ENCODE data around the gene MMP8. TPM values are rescaled to one million over a fixed set of nuclear protein-coding genes. Genes with fewer than 3 reads are reported as not detected.

MMP8 gene
- total and polyA plus RNA-seq, 4 donors, result 0.03 to 0.60 (median 0.42) TPM; not detected in 1

GRCh38 chr11:102709201-102709945, 15.4 kb downstream of the MMP8 start:
- H3K4me3 ChIP-seq (ENCODE audit: low read length in 2 of 2), result no peak overlapping the region
- ATAC-seq (ENCODE audit: low FRiP score) (no peak), DNase-seq (no peak)
- H3K27ac ChIP-seq (ENCODE audit: low read depth in 1 of 2, low read length in 2 of 2), result no peak overlapping the region
- WGBS, 2 donors, result 88 to 89% methylated on average over 2 of the region's 2 CpGs
- H3K4me1 ChIP-seq (ENCODE audit: control insufficient read depth in 1 of 2, insufficient read depth in 2 of 2, low read length in 2 of 2), result no peaks in the 10 kb centered on the region
- no peaks in the 10 kb centered on the region for H3K9me3 ChIP-seq (ENCODE audit: control insufficient read depth, low read length)
- H3K27me3 ChIP-seq (ENCODE audit: control insufficient read depth in 1 of 2, insufficient read depth in 2 of 2, low read length in 1 of 2), result no peaks in the 10 kb centered on the region
- intact Hi-C loops (cut with DNase I), result no loop called here
- no peaks in the 10 kb centered on the region for H3K36me3 ChIP-seq (ENCODE audit: control insufficient read depth in 1 of 2, insufficient read depth in 2 of 2, low read length in 1 of 2)

- Histone ChIP-seq H3K4me3 (ENCODE audit: low read length in 2 of 2) (no peak overlapping the region), H3K27me3 (ENCODE audit: control insufficient read depth in 1 of 2, insufficient read depth in 2 of 2, low read length in 1 of 2) (no peaks in the 10 kb centered on the region), H3K36me3 (ENCODE audit: control insufficient read depth in 1 of 2, insufficient read depth in 2 of 2, low read length in 1 of 2) (no peaks in the 10 kb centered on the region), H3K9me3 (ENCODE audit: control insufficient read depth, low read length) (no peaks in the 10 kb centered on the region), H3K4me1 (ENCODE audit: control insufficient read depth in 1 of 2, insufficient read depth in 2 of 2, low read length in 2 of 2) (no peaks in the 10 kb centered on the region), H3K27ac (ENCODE audit: low read depth in 1 of 2, low read length in 2 of 2) (no peak overlapping the region)
- DNase-seq, result no peak
- intact Hi-C loops (cut with DNase I), result no loop called here
- no peak for ATAC-seq (ENCODE audit: low FRiP score)
- 59 to 72% methylated on average over 4 of the region's 4 CpGs for WGBS, 2 donors
Measured at GRCh38 chr11:102708654-102709053, 16.1 kb downstream of the MMP8 start.

GRCh38 chr11:102705626-102706025, 19.1 kb downstream of the MMP8 start, which contains the start of gene MMP27:
Gene MMP27, minus strand, starts transcription at chr11:102705769. Its CDS starts 55 bp downstream, at chr11:102705714.
- Histone ChIP-seq H3K4me3 (ENCODE audit: low read length in 2 of 2) (no peak within 1 kb of the TSS), H3K36me3 (ENCODE audit: control insufficient read depth in 1 of 2, insufficient read depth in 2 of 2, low read length in 1 of 2) (no peaks in the 10 kb centered on the region), H3K27me3 (ENCODE audit: control insufficient read depth in 1 of 2, insufficient read depth in 2 of 2, low read length in 1 of 2) (no peaks in the 10 kb centered on the region), H3K4me1 (ENCODE audit: control insufficient read depth in 1 of 2, insufficient read depth in 2 of 2, low read length in 2 of 2) (no peaks in the 10 kb centered on the region), H3K9me3 (ENCODE audit: control insufficient read depth, low read length) (no peaks in the 10 kb centered on the region), H3K27ac (ENCODE audit: low read depth in 1 of 2, low read length in 2 of 2) (no peak within 1 kb of the TSS)
- intact Hi-C loops (cut with DNase I), result no loop called here
- DNase-seq (no peak), ATAC-seq (ENCODE audit: low FRiP score) (no peak)
- 64 to 74% methylated on average over 5 of the region's 5 CpGs for WGBS, 2 donors

- H3K27me3 ChIP-seq (ENCODE audit: control insufficient read depth in 1 of 2, insufficient read depth in 2 of 2, low read length in 1 of 2), result no peaks in the 10 kb centered on the region
- intact Hi-C loops (cut with DNase I), result no loop called here
- H3K36me3 ChIP-seq (ENCODE audit: control insufficient read depth in 1 of 2, insufficient read depth in 2 of 2, low read length in 1 of 2), result no peaks in the 10 kb centered on the region
- 66 to 73% methylated on average over 3 of the region's 3 CpGs for WGBS, 2 donors
- no peaks in the 10 kb centered on the region for H3K4me1 ChIP-seq (ENCODE audit: control insufficient read depth in 1 of 2, insufficient read depth in 2 of 2, low read length in 2 of 2)
- H3K9me3 ChIP-seq (ENCODE audit: control insufficient read depth, low read length), result no peaks in the 10 kb centered on the region
- ATAC-seq (ENCODE audit: low FRiP score) (no peak), DNase-seq (no peak)
- no peak overlapping the region for H3K4me3 ChIP-seq (ENCODE audit: low read length in 2 of 2)
- no peak overlapping the region for H3K27ac ChIP-seq (ENCODE audit: low read depth in 1 of 2, low read length in 2 of 2)
Measured at GRCh38 chr11:102704841-102705240, 19.9 kb downstream of the MMP8 start.

- Histone ChIP-seq H3K4me1 (ENCODE audit: control insufficient read depth in 1 of 2, insufficient read depth in 2 of 2, low read length in 2 of 2) (no peaks in the 10 kb centered on the region), H3K27ac (ENCODE audit: low read depth in 1 of 2, low read length in 2 of 2) (no peak overlapping the region), H3K4me3 (ENCODE audit: low read length in 2 of 2) (no peak overlapping the region), H3K9me3 (ENCODE audit: control insufficient read depth, low read length) (no peaks in the 10 kb centered on the region), H3K27me3 (ENCODE audit: control insufficient read depth in 1 of 2, insufficient read depth in 2 of 2, low read length in 1 of 2) (no peaks in the 10 kb centered on the region), H3K36me3 (ENCODE audit: control insufficient read depth in 1 of 2, insufficient read depth in 2 of 2, low read length in 1 of 2) (no peaks in the 10 kb centered on the region)
- ATAC-seq (ENCODE audit: low FRiP score) (no peak), DNase-seq (no peak)
- intact Hi-C loops (cut with DNase I), result no loop called here
- 73 to 82% methylated on average over 3 of the region's 3 CpGs for WGBS, 2 donors
Measured at GRCh38 chr11:102703826-102704493, 20.8 kb downstream of the MMP8 start.

GRCh38 chr11:102695201-102695600, 29.6 kb downstream of the MMP8 start:
- H3K36me3 ChIP-seq (ENCODE audit: control insufficient read depth in 1 of 2, insufficient read depth in 2 of 2, low read length in 1 of 2), result no peaks in the 10 kb centered on the region
- H3K4me1 ChIP-seq (ENCODE audit: control insufficient read depth in 1 of 2, insufficient read depth in 2 of 2, low read length in 2 of 2), result no peaks in the 10 kb centered on the region
- no peak overlapping the region for H3K4me3 ChIP-seq (ENCODE audit: low read length in 2 of 2)
- no peak for ATAC-seq (ENCODE audit: low FRiP score)
- no peak overlapping the region for H3K27ac ChIP-seq (ENCODE audit: low read depth in 1 of 2, low read length in 2 of 2)
- 75 to 78% methylated on average over 3 of the region's 3 CpGs for WGBS, 2 donors
- no peaks in the 10 kb centered on the region for H3K9me3 ChIP-seq (ENCODE audit: control insufficient read depth, low read length)
- no peaks in the 10 kb centered on the region for H3K27me3 ChIP-seq (ENCODE audit: control insufficient read depth in 1 of 2, insufficient read depth in 2 of 2, low read length in 1 of 2)
- DNase-seq, result no peak
- intact Hi-C loops (cut with DNase I), result no loop called here

GRCh38 chr11:102685754-102686153, 39.0 kb downstream of the MMP8 start:
- Histone ChIP-seq H3K9me3 (ENCODE audit: control insufficient read depth, low read length) (no peaks in the 10 kb centered on the region), H3K4me1 (ENCODE audit: control insufficient read depth in 1 of 2, insufficient read depth in 2 of 2, low read length in 2 of 2) (no peaks in the 10 kb centered on the region), H3K4me3 (ENCODE audit: low read length in 2 of 2) (no peak overlapping the region), H3K27me3 (ENCODE audit: control insufficient read depth in 1 of 2, insufficient read depth in 2 of 2, low read length in 1 of 2) (no peaks in the 10 kb centered on the region), H3K27ac (ENCODE audit: low read depth in 1 of 2, low read length in 2 of 2) (no peak overlapping the region), H3K36me3 (ENCODE audit: control insufficient read depth in 1 of 2, insufficient read depth in 2 of 2, low read length in 1 of 2) (no peaks in the 10 kb centered on the region)
- WGBS, 2 donors, result 92 to 98% methylated on average over 2 of the region's 2 CpGs
- DNase-seq (no peak), ATAC-seq (ENCODE audit: low FRiP score) (no peak)
- intact Hi-C loops (cut with DNase I), result no loop called here

GRCh38 chr11:102685338-102685737, 39.4 kb downstream of the MMP8 start:
- WGBS, 2 donors, result 14 to 16% methylated on average over 3 of the region's 3 CpGs
- DNase-seq (no peak), ATAC-seq (ENCODE audit: low FRiP score) (no peak)
- intact Hi-C loops (cut with DNase I), result no loop called here
- Histone ChIP-seq H3K9me3 (ENCODE audit: control insufficient read depth, low read length) (no peaks in the 10 kb centered on the region), H3K27ac (ENCODE audit: low read depth in 1 of 2, low read length in 2 of 2) (no peak overlapping the region), H3K4me3 (ENCODE audit: low read length in 2 of 2) (no peak overlapping the region), H3K27me3 (ENCODE audit: control insufficient read depth in 1 of 2, insufficient read depth in 2 of 2, low read length in 1 of 2) (no peaks in the 10 kb centered on the region), H3K36me3 (ENCODE audit: control insufficient read depth in 1 of 2, insufficient read depth in 2 of 2, low read length in 1 of 2) (no peaks in the 10 kb centered on the region), H3K4me1 (ENCODE audit: control insufficient read depth in 1 of 2, insufficient read depth in 2 of 2, low read length in 2 of 2) (no peaks in the 10 kb centered on the region)

- Histone ChIP-seq H3K27ac (ENCODE audit: low read depth in 1 of 2, low read length in 2 of 2) (no peak overlapping the region), H3K27me3 (ENCODE audit: control insufficient read depth in 1 of 2, insufficient read depth in 2 of 2, low read length in 1 of 2) (no peaks in the 10 kb centered on the region), H3K4me1 (ENCODE audit: control insufficient read depth in 1 of 2, insufficient read depth in 2 of 2, low read length in 2 of 2) (no peaks in the 10 kb centered on the region), H3K4me3 (ENCODE audit: low read length in 2 of 2) (no peak overlapping the region), H3K36me3 (ENCODE audit: control insufficient read depth in 1 of 2, insufficient read depth in 2 of 2, low read length in 1 of 2) (no peaks in the 10 kb centered on the region), H3K9me3 (ENCODE audit: control insufficient read depth, low read length) (no peaks in the 10 kb centered on the region)
- no peak for ATAC-seq (ENCODE audit: low FRiP score)
- WGBS, 2 donors, result 54 to 58% methylated on average over 4 of the region's 4 CpGs
- no peak for DNase-seq
- intact Hi-C loops (cut with DNase I), result no loop called here
Measured at GRCh38 chr11:102683277-102683676, 41.5 kb downstream of the MMP8 start.

Data from aorta (tissue), 5 donors.